HCT116 (cell line): ENCODE data around the gene TMEM256. TPM values are rescaled to one million over a fixed set of nuclear protein-coding genes. Genes with fewer than 3 reads are reported as not detected.

Experiments
- ATAC-seq: fragments of 200-7000 bp; cut with Tn5 transposase; 2 replicates; pipeline ENCODE4 v1.9.1; 2020; ENCODE audit warnings: mild to moderate bottlenecking, moderate library complexity
- BruUV-seq: library from RNA; stranded (reverse); fragments of 400-500 nt; replicated peaks from 2 replicates; lab custom pipeline; 2021; lab: Mats Ljungman, UMichigan
- CTCF ChIA-PET: fragments of 300-600 bp; sonication (Branson Sonifier 250); formaldehyde crosslinking; loops from one replicate; lab custom pipeline; 2021; ENCODE audit warnings: antibody characterized with exemption; lab: Charles Lee
- POLR2A ChIA-PET: fragments of 300-600, 350-600 bp; sonication (Branson Sonifier 250); formaldehyde crosslinking; loops from one replicate; lab custom pipeline; 2021; ENCODE audit warnings: antibody characterized with exemption; lab: Charles Lee
- RAD21 ChIA-PET, 2 experiments: fragments of 300-600 bp; sonication (Branson Sonifier 250); formaldehyde crosslinking; loops; one replicate each; lab custom pipeline; 2023; ENCODE audit warnings: low total read pairs in 2 of 2; ENCODE audit not compliant: uncharacterized antibody in 2 of 2, unreplicated experiment in 2 of 2, low non-redundant PET in 1 of 2; lab: Charles Lee
- DNase-seq: peaks from one replicate; pipeline ENCODE4 v3.0.0-alpha.2; 2010; ENCODE audit warnings: low read depth, low spot score
- H2AFZ ChIP-seq: fragments of 200-600 bp; shearing (Covaris generic), sonication (generic); 2 replicates; pipeline ENCODE4 v1.6.1; 2017; ENCODE audit warnings: low read depth, mixed run types, mixed read lengths, antibody characterized with exemption, low read length; ENCODE audit not compliant: poor library complexity, severe bottlenecking
- H3K27ac ChIP-seq: 2 replicates; pipeline ENCODE4 v1.5.1; 2012; ENCODE audit warnings: low read depth, low read length
- H3K27me3 ChIP-seq: fragments of 200-600 bp; sonication (generic); 2 replicates; pipeline ENCODE4 v1.6.1; 2016; ENCODE audit warnings: mixed run types, low read length, mixed read lengths; ENCODE audit not compliant: insufficient read depth
- H3K36me3 ChIP-seq, 2 experiments: fragments of 200-500 bp in 1 of 2; fragments of 200-600 bp in 1 of 2; sonication (Bioruptor generic) in 1 of 2; sonication (generic) in 1 of 2; 2 replicates each; pipeline versions ENCODE4 v1.5.1 to v1.6.1; 2014 to 2016; ENCODE audit warnings: low read length in 2 of 2, inconsistent platforms in 1 of 2, mixed read lengths in 1 of 2, mixed run types in 1 of 2; ENCODE audit not compliant: insufficient read depth in 2 of 2, control insufficient read depth in 1 of 2
- H3K4me1 ChIP-seq, 2 experiments: fragments of 200-600 bp in 1 of 2; sonication (generic) in 1 of 2; 2 replicates each; pipeline versions ENCODE4 v1.5.1 to v1.6.1; 2012 to 2017; ENCODE audit warnings: low read length in 2 of 2, inconsistent platforms in 1 of 2, mild to moderate bottlenecking in 1 of 2, mixed read lengths in 1 of 2, mixed run types in 1 of 2, moderate library complexity in 1 of 2; ENCODE audit not compliant: insufficient read depth in 2 of 2, control insufficient read depth in 1 of 2
- H3K4me2 ChIP-seq: fragments of 200-600 bp; sonication (generic); 2 replicates; pipeline ENCODE4 v1.6.1; 2017; ENCODE audit warnings: mixed run types, low read length, mixed read lengths
- H3K4me3 ChIP-seq, 2 experiments: fragments of 200-600 bp in 1 of 2; sonication (generic) in 1 of 2; replicated peaks in 1 of 2; 2 replicates each; pipeline ENCODE4 v1.5.1; 2011 to 2016; ENCODE audit warnings: low read length in 2 of 2, control low read depth in 1 of 2, low read depth in 1 of 2, mild to moderate bottlenecking in 1 of 2, mixed read lengths in 1 of 2, mixed run types in 1 of 2
- H3K79me2 ChIP-seq: fragments of 200-600 bp; sonication (generic); 2 replicates; pipeline ENCODE4 v1.6.1; 2017; ENCODE audit warnings: mild to moderate bottlenecking, mixed run types, low read length, moderate library complexity, mixed read lengths; ENCODE audit not compliant: insufficient read depth
- H3K9ac ChIP-seq: fragments of 200-600 bp; sonication (generic); 2 replicates; pipeline ENCODE4 v1.6.1; 2016; ENCODE audit warnings: low read length, mixed read lengths
- H3K9me2 ChIP-seq: fragments of 200-600 bp; sonication (generic), shearing (Covaris generic); 2 replicates; pipeline ENCODE4 v1.6.1; 2017; ENCODE audit warnings: mixed run types, mild to moderate bottlenecking, moderate library complexity; ENCODE audit not compliant: insufficient read depth
- H3K9me3 ChIP-seq, 2 experiments: fragments of 200-500 bp in 1 of 2; fragments of 200-600 bp in 1 of 2; sonication (Bioruptor generic) in 1 of 2; sonication (generic) in 1 of 2; 2 replicates each; pipeline ENCODE4 v1.6.1; 2014 to 2017; ENCODE audit warnings: low read length in 2 of 2, mixed read lengths in 2 of 2, inconsistent platforms in 1 of 2, low read depth in 1 of 2, mild to moderate bottlenecking in 1 of 2, mixed run types in 1 of 2, moderate library complexity in 1 of 2; ENCODE audit not compliant: control insufficient read depth in 1 of 2, insufficient read depth in 1 of 2
- H4K20me1 ChIP-seq: fragments of 200-600 bp; sonication (generic), shearing (Covaris generic); 2 replicates; pipeline ENCODE4 v1.6.1; 2017; ENCODE audit warnings: mixed run types, mild to moderate bottlenecking, moderate library complexity; ENCODE audit not compliant: insufficient read depth
- ATF3 ChIP-seq: IDR thresholded peaks from 2 replicates; pipeline ENCODE4 v1.6.1; 2012
- CBX3 ChIP-seq: IDR thresholded peaks from 2 replicates; pipeline ENCODE4 v1.6.1; 2012; ENCODE audit warnings: low read depth
- CEBPB ChIP-seq: IDR thresholded peaks from 2 replicates; pipeline ENCODE4 v1.6.1; 2012; ENCODE audit warnings: low read depth
- CTCF ChIP-seq, 3 experiments: fragments of 200-600 bp in 1 of 3; sonication (generic) in 1 of 3; IDR thresholded peaks in 2 of 3; conservative IDR thresholded peaks in 1 of 3; 2 replicates each; pipeline ENCODE4 v1.5.1; 2012 to 2017; ENCODE audit warnings: low read depth in 2 of 3, low read length in 2 of 3, antibody characterized with exemption in 1 of 3, borderline replicate concordance in 1 of 3, control low read depth in 1 of 3, mild to moderate bottlenecking in 1 of 3, mixed read lengths in 1 of 3, mixed run types in 1 of 3, moderate library complexity in 1 of 3; ENCODE audit not compliant: insufficient read depth in 1 of 3
- EGR1 ChIP-seq: IDR thresholded peaks from 2 replicates; pipeline ENCODE4 v1.6.1; 2012; ENCODE audit warnings: low read depth
- ELF1 ChIP-seq: IDR thresholded peaks from 2 replicates; pipeline ENCODE4 v1.6.1; 2012; ENCODE audit warnings: low read depth, borderline replicate concordance
- EZH2phosphoT487 ChIP-seq: fragments of 200-600 bp; IDR thresholded peaks from 2 replicates; pipeline ENCODE4 v1.6.1; 2018; ENCODE audit warnings: antibody characterized with exemption, borderline replicate concordance
- FOSL1 ChIP-seq: IDR thresholded peaks from 2 replicates; pipeline ENCODE4 v1.6.1; 2012; ENCODE audit warnings: low read depth
- POLR2AphosphoS5 ChIP-seq: IDR thresholded peaks from 2 replicates; pipeline ENCODE4 v1.6.1; 2011; ENCODE audit warnings: mild to moderate bottlenecking, low read depth, low read length, moderate library complexity
- RAD21 ChIP-seq: IDR thresholded peaks from 2 replicates; pipeline ENCODE4 v1.6.1; 2012; ENCODE audit warnings: low read depth, mild to moderate bottlenecking
- REST ChIP-seq: IDR thresholded peaks from 2 replicates; pipeline ENCODE4 v1.6.1; 2012; ENCODE audit warnings: low read depth
- TCF7L2 ChIP-seq: IDR thresholded peaks from 2 replicates; pipeline ENCODE4 v1.7.0; 2011; ENCODE audit warnings: borderline replicate concordance, inconsistent platforms; ENCODE audit not compliant: insufficient read depth, insufficient read length; ENCODE audit errors: extremely low read depth
- YY1 ChIP-seq: IDR thresholded peaks from 2 replicates; pipeline ENCODE4 v1.6.1; 2011; ENCODE audit warnings: low read length, low read depth, moderate library complexity, mild to moderate bottlenecking; ENCODE audit not compliant: insufficient replicate concordance; ENCODE audit errors: extremely low read depth
- ZBTB33 ChIP-seq: IDR thresholded peaks from 2 replicates; pipeline ENCODE4 v1.6.1; 2011; ENCODE audit warnings: mild to moderate bottlenecking, low read length, moderate library complexity; ENCODE audit not compliant: insufficient replicate concordance; ENCODE audit errors: extremely low read depth
- intact Hi-C: fragments of 100-400 bp; cut with micrococcal nuclease; formaldehyde crosslinking; loops from 2 replicates; pipeline ENCODE4 v1.10.0; 2022
- total RNA-seq: library from RNA; stranded (reverse); gene quantifications from one replicate; pipeline ENCODE4 v1.2.1, GENCODE V29; 2021; ENCODE audit not compliant: unreplicated experiment
- TF ChIP-seq, protein P1 (sequence below): IDR thresholded peaks from 2 replicates; pipeline ENCODE4 v1.6.1; 2012

The TMEM256 gene
- total RNA-seq, 1 experiment from 2014 or later, result 110 TPM

GRCh38 chr17:7435676-7436555, 32.0 kb upstream of the TMEM256 start:
- ATAC-seq, result peak; percentile 29
- H3K4me3 ChIP-seq, result peak overlapping the region; percentile 69 to 85
- no peaks in the 10 kb centered on the region for H3K9me2 ChIP-seq
- H3K27me3 ChIP-seq, result no peaks in the 10 kb centered on the region
- BruUV-seq, result TSS peak; percentile 87
- intact Hi-C loops, result loop anchor here (1.0 to 10.0 kb wide), 5 partner anchors 32 to 251 kb away; partner anchors contain the start of genes CLDN7, POLR2A, SENP3 and TMEM256
- ChIA-PET RAD21 (interaction anchor here (0.7 to 2.4 kb wide), 2 partner anchors 8 to 80 kb away, joined by 3 to 6 read pairs; no protein-coding TSS in a partner anchor), CTCF (interaction anchor here (0.6 to 3.4 kb wide), 16 partner anchors 9 to 390 kb away, joined by 3 to 28 read pairs (median 4); partner anchors contain the start of genes CHRNB1, PLSCR3, SENP3 and TMEM256), POLR2A (interaction anchor here (0.7 to 2.9 kb wide), 12 partner anchors 9 to 251 kb away, joined by 3 to 33 read pairs (median 4); partner anchors contain the start of genes CHRNB1, POLR2A, SLC2A4 and SPEM2)
- DNase-seq, result peak; percentile 29
- peaks cover 13 to 32% of the 10 kb centered on the region in 2 experiments for H3K4me1 ChIP-seq
- no peaks in the 10 kb centered on the region for H3K36me3 ChIP-seq
- H3K9ac ChIP-seq, result peak overlapping the region; percentile 77
- no peaks in the 10 kb centered on the region; a peak in 1 of 4 replicates for H3K9me3 ChIP-seq
- H3K79me2 ChIP-seq, result no peaks in the 10 kb centered on the region
- no peak overlapping the region for H2AFZ ChIP-seq
- peak overlapping the region; percentile 95 for H3K27ac ChIP-seq
- no peaks in the 10 kb centered on the region for H4K20me1 ChIP-seq
- peak overlapping the region; percentile 99 for H3K4me2 ChIP-seq
- TF ChIP-seq REST, result no peak
- no peak; the same call in 1 of the 2 replicates for TF ChIP-seq RAD21
- TF ChIP-seq ZBTB33, result no peak
- TF ChIP-seq, protein P1, sequence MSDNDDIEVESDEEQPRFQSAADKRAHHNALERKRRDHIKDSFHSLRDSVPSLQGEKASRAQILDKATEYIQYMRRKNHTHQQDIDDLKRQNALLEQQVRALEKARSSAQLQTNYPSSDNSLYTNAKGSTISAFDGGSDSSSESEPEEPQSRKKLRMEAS, result peak; percentile 74
- TF ChIP-seq YY1, result no peak
- no peak for TF ChIP-seq EZH2phosphoT487
- TF ChIP-seq CBX3, result no peak
- no peak for TF ChIP-seq CEBPB
- TF ChIP-seq POLR2AphosphoS5, result peak; percentile 52
- TF ChIP-seq ELF1, result no peak; the same call in 1 of the 2 replicates
- peak; percentile 82 for TF ChIP-seq EGR1
- TF ChIP-seq FOSL1, result no peak
- TF ChIP-seq CTCF (IDR thresholded peaks at IDR 0.05 in 2 of 3, conservative IDR thresholded peaks at IDR 0.05 in 1 of 3; ENCODE audit: borderline replicate concordance in 1 of 3, insufficient read depth in 1 of 3, low read depth in 2 of 3, low read length in 2 of 3), result peak in 2 of 3 experiments; percentile 23 to 36; a peak in 4 of 6 replicates
- TF ChIP-seq ATF3, result no peak
- no peak for TF ChIP-seq TCF7L2
